ENCODE measurements around the gene PLA2G2F. TPM values are rescaled to one million over a fixed set of nuclear protein-coding genes. Genes with fewer than 3 reads are reported as not detected.

Gene PLA2G2F
- total RNA-seq, 1 experiment from 2014 or later, result not detected

DNA sequence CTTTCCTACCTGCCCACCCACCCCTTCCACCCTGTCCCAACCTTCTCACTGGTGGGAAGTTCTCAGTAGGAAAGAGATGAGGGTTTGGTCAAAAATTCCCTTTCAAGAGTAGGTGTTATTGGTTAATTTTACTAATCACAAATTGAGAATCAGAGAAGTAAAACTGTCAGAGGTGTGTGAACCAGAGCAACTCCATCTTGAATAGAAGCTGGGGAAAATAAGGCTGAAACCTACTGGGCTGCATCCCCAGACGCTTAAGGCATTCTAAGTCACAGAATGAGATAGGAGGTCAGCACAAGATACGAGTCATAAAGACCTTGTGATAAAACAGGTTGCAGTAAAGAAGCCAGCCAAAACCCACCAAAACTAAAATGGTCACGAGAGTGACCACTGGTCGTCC is 31.3 kb upstream of the PLA2G2F start:
- Histone ChIP-seq H3K9me3 (ENCODE audit: control insufficient read depth, insufficient read depth, low read depth, low read length) (no peaks in the 10 kb centered on the region), H3K27ac (ENCODE audit: low read length) (no peak overlapping the region), H3K36me3 (ENCODE audit: control insufficient read depth, insufficient read depth, low read length) (no peaks in the 10 kb centered on the region), H3K4me1 (ENCODE audit: control insufficient read depth, insufficient read depth, low read length) (no peaks in the 10 kb centered on the region), H3K4me3 (ENCODE audit: low read depth in 2 of 2, low read length in 2 of 2) (no peak overlapping the region), H3K27me3 (ENCODE audit: control insufficient read depth, insufficient read depth, low read length) (peaks cover 4% of the 10 kb centered on the region; the same call in 1 of the 2 replicates)
- DNase-seq (ENCODE audit: low read depth, low spot score) (no peak), ATAC-seq (no peak)
- ChIA-PET POLR2A (no interaction called here), CTCF (no interaction called here)
- in situ Hi-C loops (cut with HindIII; ENCODE audit: low pct_unique_long_range_greater_than_20kb, low sequenced_read_pairs), result no loop called here
- intact Hi-C loops (cut with micrococcal nuclease; ENCODE audit: unreplicated experiment), result no loop called here
- BruUV-seq (replicated peaks), result no TSS peak
- TF ChIP-seq, protein P1, sequence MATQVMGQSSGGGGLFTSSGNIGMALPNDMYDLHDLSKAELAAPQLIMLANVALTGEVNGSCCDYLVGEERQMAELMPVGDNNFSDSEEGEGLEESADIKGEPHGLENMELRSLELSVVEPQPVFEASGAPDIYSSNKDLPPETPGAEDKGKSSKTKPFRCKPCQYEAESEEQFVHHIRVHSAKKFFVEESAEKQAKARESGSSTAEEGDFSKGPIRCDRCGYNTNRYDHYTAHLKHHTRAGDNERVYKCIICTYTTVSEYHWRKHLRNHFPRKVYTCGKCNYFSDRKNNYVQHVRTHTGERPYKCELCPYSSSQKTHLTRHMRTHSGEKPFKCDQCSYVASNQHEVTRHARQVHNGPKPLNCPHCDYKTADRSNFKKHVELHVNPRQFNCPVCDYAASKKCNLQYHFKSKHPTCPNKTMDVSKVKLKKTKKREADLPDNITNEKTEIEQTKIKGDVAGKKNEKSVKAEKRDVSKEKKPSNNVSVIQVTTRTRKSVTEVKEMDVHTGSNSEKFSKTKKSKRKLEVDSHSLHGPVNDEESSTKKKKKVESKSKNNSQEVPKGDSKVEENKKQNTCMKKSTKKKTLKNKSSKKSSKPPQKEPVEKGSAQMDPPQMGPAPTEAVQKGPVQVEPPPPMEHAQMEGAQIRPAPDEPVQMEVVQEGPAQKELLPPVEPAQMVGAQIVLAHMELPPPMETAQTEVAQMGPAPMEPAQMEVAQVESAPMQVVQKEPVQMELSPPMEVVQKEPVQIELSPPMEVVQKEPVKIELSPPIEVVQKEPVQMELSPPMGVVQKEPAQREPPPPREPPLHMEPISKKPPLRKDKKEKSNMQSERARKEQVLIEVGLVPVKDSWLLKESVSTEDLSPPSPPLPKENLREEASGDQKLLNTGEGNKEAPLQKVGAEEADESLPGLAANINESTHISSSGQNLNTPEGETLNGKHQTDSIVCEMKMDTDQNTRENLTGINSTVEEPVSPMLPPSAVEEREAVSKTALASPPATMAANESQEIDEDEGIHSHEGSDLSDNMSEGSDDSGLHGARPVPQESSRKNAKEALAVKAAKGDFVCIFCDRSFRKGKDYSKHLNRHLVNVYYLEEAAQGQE (IDR thresholded peaks at IDR 0.05; ENCODE audit: insufficient read depth in 1 of 2, low read depth in 2 of 2, low read length in 1 of 2), result no peak
- TF ChIP-seq SIN3A (IDR thresholded peaks at IDR 0.05; ENCODE audit: borderline replicate concordance, insufficient read depth, low read depth, low read length) (no peak), POLR2AphosphoS5 (IDR thresholded peaks at IDR 0.05; ENCODE audit: low read depth, low read length) (no peak), TCF7L2 (IDR thresholded peaks at IDR 0.05; ENCODE audit: low read depth, low read length) (no peak)
- TF ChIP-seq, protein P2, sequence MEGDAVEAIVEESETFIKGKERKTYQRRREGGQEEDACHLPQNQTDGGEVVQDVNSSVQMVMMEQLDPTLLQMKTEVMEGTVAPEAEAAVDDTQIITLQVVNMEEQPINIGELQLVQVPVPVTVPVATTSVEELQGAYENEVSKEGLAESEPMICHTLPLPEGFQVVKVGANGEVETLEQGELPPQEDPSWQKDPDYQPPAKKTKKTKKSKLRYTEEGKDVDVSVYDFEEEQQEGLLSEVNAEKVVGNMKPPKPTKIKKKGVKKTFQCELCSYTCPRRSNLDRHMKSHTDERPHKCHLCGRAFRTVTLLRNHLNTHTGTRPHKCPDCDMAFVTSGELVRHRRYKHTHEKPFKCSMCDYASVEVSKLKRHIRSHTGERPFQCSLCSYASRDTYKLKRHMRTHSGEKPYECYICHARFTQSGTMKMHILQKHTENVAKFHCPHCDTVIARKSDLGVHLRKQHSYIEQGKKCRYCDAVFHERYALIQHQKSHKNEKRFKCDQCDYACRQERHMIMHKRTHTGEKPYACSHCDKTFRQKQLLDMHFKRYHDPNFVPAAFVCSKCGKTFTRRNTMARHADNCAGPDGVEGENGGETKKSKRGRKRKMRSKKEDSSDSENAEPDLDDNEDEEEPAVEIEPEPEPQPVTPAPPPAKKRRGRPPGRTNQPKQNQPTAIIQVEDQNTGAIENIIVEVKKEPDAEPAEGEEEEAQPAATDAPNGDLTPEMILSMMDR (IDR thresholded peaks at IDR 0.05), result no peak

DNA sequence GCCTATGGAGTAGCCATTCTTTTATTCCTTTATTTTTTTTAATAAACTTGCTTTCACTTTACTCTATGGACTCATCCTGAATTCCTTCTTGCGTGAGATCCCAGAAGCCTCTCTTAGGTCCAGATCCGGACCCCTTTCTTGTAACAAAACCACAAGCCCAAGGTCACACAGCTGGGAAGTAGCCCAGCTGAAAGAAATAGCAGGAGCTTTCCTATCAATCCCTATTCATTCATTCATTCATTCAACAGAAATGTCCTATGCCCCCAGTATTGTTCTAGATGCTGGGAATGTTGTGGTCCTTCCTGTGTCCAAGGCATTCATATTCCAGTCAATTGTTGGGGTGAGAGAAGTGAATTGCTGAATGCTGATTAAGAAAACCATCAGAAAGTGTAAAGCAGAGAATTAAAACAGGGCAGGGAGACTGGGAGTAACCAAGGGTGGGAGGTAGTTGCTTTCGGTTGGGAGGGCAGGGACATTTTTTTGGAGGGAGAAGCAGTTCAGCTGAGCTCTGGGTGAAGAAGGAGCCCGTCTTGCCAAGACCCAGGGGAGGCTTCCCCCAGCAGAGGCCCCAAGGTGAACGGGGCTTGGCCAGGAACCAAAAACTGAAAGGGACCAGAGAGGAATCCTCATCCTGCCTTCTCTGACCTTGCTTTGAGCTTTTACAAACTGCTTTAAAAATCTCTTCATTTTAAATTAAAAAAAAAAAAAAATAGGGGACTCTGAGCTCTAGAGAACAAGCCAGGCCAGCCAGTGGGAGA is 30.6 kb upstream of the PLA2G2F start:
- Histone ChIP-seq H3K4me3 (ENCODE audit: low read depth in 2 of 2, low read length in 2 of 2) (no peak overlapping the region), H3K27me3 (ENCODE audit: control insufficient read depth, insufficient read depth, low read length) (peaks cover 4% of the 10 kb centered on the region; the same call in 1 of the 2 replicates), H3K27ac (ENCODE audit: low read length) (no peak overlapping the region), H3K9me3 (ENCODE audit: control insufficient read depth, insufficient read depth, low read depth, low read length) (no peaks in the 10 kb centered on the region), H3K4me1 (ENCODE audit: control insufficient read depth, insufficient read depth, low read length) (no peaks in the 10 kb centered on the region), H3K36me3 (ENCODE audit: control insufficient read depth, insufficient read depth, low read length) (no peaks in the 10 kb centered on the region)
- intact Hi-C loops (cut with micrococcal nuclease; ENCODE audit: unreplicated experiment), result no loop called here
- ATAC-seq (no peak), DNase-seq (ENCODE audit: low read depth, low spot score) (no peak)
- CTCF ChIA-PET, result interaction anchor here (0.6 kb wide), 1 partner anchor 118 kb away, joined by 3 read pairs; no protein-coding TSS in a partner anchor
- in situ Hi-C loops (cut with HindIII; ENCODE audit: low pct_unique_long_range_greater_than_20kb, low sequenced_read_pairs), result no loop called here
- BruUV-seq (replicated peaks), result no TSS peak
- POLR2A ChIA-PET, result interaction anchor here (0.7 kb wide), 1 partner anchor 228 kb away, joined by 3 read pairs; no protein-coding TSS in a partner anchor
- no peak for TF ChIP-seq SIN3A (IDR thresholded peaks at IDR 0.05; ENCODE audit: borderline replicate concordance, insufficient read depth, low read depth, low read length)
